Measurements from ENCODE around the gene HS3ST3A1.
"Not testable (repeated sequence)": the region's sequence is repeated elsewhere in the genome, so short reads cannot be mapped to it uniquely, and the experiment has no call there.

HS3ST3A1 gene

DNA sequence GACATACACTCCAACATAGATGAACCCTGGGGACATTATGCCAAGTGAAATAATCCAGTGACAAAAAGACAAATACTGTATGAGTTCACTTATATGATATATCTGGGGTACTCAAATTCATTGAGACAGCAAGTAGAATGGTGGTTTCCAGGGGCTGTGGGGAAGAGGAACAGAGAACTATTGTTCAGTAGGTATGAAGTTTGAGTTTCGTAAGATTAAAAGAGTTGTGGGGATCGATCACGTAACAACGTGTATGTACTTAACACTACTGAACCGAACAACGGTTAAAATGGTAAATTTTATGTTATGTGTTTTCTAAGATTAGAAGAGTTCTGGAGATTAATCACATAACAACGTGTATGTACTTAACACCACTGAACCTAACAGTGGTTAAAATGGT is 100.8 kb downstream of the HS3ST3A1 start:
- Mint-ChIP-seq H3K27me3 (peaks cover 9 to 12% of the 10 kb centered on the region in 2 donors), H3K4me1 (ENCODE audit: low read depth in 2 of 2) (no peaks in the 10 kb centered on the region), H3K4me3 (no peak overlapping the region), H3K9me3 (no peaks in the 10 kb centered on the region), H3K36me3 (ENCODE audit: insufficient read depth) (no peaks in the 10 kb centered on the region), H3K27ac (no peak overlapping the region)
- no peak for ATAC-seq (replicated peaks)
- DNase-seq = no peak

- DNase-seq (no peak), ATAC-seq (replicated peaks) (no peak)
- Mint-ChIP-seq H3K4me1 (ENCODE audit: low read depth in 2 of 2) (no peaks in the 10 kb centered on the region), H3K9me3 (no peaks in the 10 kb centered on the region), H3K4me3 (no peak overlapping the region), H3K36me3 (ENCODE audit: insufficient read depth) (no peaks in the 10 kb centered on the region), H3K27ac (no peak overlapping the region), H3K27me3 (peaks cover 9 to 16% of the 10 kb centered on the region in 2 donors)
Measured at GRCh38 chr17:13498184-13498583, 103.5 kb downstream of the HS3ST3A1 start.

- not testable (repeated sequence) for H3K36me3 Mint-ChIP-seq (ENCODE audit: insufficient read depth); ATAC-seq (replicated peaks); H3K4me3 Mint-ChIP-seq; H3K9me3 Mint-ChIP-seq; DNase-seq; H3K27ac Mint-ChIP-seq; H3K4me1 Mint-ChIP-seq (ENCODE audit: low read depth in 2 of 2)
- H3K27me3 Mint-ChIP-seq = peaks cover under 1 to 16% of the 10 kb centered on the region in 2 donors
Measured at GRCh38 chr17:13496553-13497056, 105.1 kb downstream of the HS3ST3A1 start.

DNA sequence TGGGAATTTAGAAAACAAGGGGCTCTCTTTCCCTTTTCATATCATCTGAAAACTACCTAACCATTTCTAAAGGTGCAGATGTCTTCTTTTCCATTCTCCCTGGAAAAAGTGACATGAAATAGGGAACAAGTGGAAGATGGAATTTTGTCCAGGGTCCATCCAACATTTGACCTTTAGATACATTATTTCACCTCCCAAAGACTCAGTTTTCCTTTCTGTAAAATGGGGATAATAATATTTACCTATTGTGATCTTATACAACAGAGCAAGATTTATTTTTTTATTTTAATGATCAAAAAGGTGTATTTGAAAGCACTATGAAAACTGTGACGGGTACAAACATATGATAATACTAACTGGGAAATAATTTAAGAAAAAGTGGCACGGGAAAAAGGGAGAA is 106.3 kb downstream of the HS3ST3A1 start:
- Mint-ChIP-seq H3K9me3 (no peaks in the 10 kb centered on the region), H3K4me1 (ENCODE audit: low read depth in 2 of 2) (peaks cover 0 to 4% of the 10 kb centered on the region in 2 donors), H3K27ac (no peak overlapping the region), H3K4me3 (no peak overlapping the region), H3K27me3 (peaks cover 8 to 9% of the 10 kb centered on the region in 2 donors), H3K36me3 (ENCODE audit: insufficient read depth) (no peaks in the 10 kb centered on the region)
- no peak for ATAC-seq (replicated peaks)
- no peak for DNase-seq

GRCh38 chr17:13492737-13493122 is 109.0 kb downstream of the HS3ST3A1 start:
- DNase-seq (no peak), ATAC-seq (replicated peaks) (no peak)
- peaks cover 9 to 21% of the 10 kb centered on the region in 2 donors for H3K27me3 Mint-ChIP-seq
- H3K36me3 Mint-ChIP-seq (ENCODE audit: insufficient read depth) = no peaks in the 10 kb centered on the region
- H3K4me3 Mint-ChIP-seq = no peak overlapping the region
- H3K4me1 Mint-ChIP-seq (ENCODE audit: low read depth in 2 of 2) = peaks cover 0 to 4% of the 10 kb centered on the region in 2 donors
- H3K27ac Mint-ChIP-seq = no peak overlapping the region
- H3K9me3 Mint-ChIP-seq = no peaks in the 10 kb centered on the region

DNA sequence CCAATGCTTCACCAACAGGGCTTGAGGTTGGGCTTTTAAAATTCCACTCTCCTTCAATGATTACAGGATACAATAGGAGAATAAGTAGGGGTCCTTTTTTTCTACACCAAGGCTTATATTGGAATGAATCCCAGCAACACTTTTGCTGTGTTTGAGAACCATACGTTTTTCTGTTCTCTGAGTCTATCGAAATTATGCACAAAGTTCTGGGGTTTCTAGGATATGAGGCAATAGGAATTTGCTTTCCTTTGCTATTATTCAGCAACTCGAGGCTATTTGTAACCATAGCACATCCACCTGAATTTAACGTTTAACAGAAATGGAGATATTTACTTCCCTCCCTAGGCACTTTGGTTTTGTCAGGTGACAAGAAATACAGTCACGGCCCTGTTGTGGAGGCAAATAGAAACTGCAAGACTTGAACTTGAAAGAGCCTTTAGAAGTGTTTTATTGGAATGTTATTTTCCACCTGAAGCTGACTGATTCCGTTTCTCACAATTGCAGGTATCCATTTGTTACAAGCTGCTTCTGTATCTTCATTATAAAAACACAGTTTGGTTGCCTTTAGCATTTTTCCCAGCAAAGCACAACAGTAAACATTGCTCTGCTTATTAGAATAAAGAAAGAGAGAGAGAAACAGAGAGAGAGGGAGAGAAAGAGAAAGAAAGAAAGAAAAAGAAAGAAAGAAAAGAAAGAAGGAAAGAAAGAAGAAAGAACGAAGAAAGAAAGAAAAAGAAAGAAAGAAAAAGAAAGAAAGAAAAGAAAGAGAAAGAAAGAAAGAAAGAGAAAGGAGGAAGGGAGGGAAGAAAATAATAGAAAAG is 109.6 kb downstream of the HS3ST3A1 start:
- Mint-ChIP-seq H3K4me3 (no peak overlapping the region), H3K27me3 (peaks cover 14 to 27% of the 10 kb centered on the region in 2 donors), H3K27ac (no peak overlapping the region), H3K9me3 (no peaks in the 10 kb centered on the region), H3K36me3 (ENCODE audit: insufficient read depth) (no peaks in the 10 kb centered on the region), H3K4me1 (ENCODE audit: low read depth in 2 of 2) (peaks cover 0 to 4% of the 10 kb centered on the region in 2 donors)
- DNase-seq = no peak
- ATAC-seq (replicated peaks) = no peak

DNA sequence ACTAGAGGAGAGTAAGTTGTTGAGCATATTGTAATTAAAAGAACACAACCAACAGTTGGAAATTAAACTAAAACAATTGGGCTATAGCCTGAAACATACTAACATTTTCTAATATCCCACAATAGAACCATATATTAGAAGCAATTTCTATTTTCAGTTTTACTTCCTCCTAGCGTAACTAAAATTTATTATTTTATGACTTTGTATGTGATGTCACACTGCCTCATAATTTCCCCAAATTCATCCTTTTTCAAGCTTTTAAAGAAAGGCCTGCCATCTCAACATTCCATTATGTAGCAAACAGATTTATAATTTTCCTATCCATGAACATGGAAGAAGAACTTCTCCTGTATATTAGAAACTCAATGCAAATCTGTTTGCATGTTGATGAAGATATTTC is 110.2 kb downstream of the HS3ST3A1 start:
- Mint-ChIP-seq H3K4me3 (no peak overlapping the region), H3K36me3 (ENCODE audit: insufficient read depth) (no peaks in the 10 kb centered on the region), H3K9me3 (no peaks in the 10 kb centered on the region), H3K27me3 (peaks cover 19 to 33% of the 10 kb centered on the region in 2 donors), H3K4me1 (ENCODE audit: low read depth in 2 of 2) (peaks cover 0 to 4% of the 10 kb centered on the region in 2 donors), H3K27ac (no peak overlapping the region)
- DNase-seq (no peak), ATAC-seq (replicated peaks) (no peak)

DNA sequence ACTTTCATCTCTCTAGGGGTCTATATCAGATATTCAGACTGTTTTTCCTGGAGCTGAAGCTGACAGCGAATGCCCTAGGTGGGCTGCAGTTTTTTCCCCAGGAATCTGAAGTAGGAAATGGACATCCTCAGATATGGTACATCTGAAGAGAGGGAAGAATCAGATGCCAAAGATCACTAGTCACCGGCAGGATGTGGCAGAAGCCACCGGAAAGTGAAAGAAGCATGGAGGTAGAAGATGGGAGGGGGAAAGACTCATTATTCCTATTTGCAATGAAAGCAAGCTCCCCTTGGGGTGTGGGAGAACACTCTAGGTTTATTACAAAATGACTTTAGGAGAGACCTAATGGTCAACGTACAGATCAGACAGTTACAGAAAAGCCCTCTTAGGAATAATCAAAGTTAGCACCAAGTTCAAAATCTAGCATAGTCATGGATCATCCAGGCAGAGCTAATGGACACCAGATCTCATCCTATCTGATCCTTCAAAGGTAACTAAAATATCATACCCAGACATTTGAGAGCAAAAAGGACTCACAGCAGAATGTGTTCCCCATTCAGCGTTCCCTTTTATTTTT is 110.7 kb downstream of the HS3ST3A1 start:
- no peak overlapping the region for H3K27ac Mint-ChIP-seq
- no peak for ATAC-seq (replicated peaks)
- peaks cover 0 to 4% of the 10 kb centered on the region in 2 donors for H3K4me1 Mint-ChIP-seq (ENCODE audit: low read depth in 2 of 2)
- no peak overlapping the region for H3K4me3 Mint-ChIP-seq
- DNase-seq = no peak
- no peaks in the 10 kb centered on the region for H3K36me3 Mint-ChIP-seq (ENCODE audit: insufficient read depth)
- no peaks in the 10 kb centered on the region for H3K9me3 Mint-ChIP-seq
- H3K27me3 Mint-ChIP-seq = peaks cover 19 to 35% of the 10 kb centered on the region in 2 donors

- peaks cover 19 to 38% of the 10 kb centered on the region in 2 donors for H3K27me3 Mint-ChIP-seq
- H3K27ac Mint-ChIP-seq = no peak overlapping the region
- ATAC-seq (replicated peaks) (no peak), DNase-seq (no peak)
- H3K36me3 Mint-ChIP-seq (ENCODE audit: insufficient read depth) = no peaks in the 10 kb centered on the region
- peaks cover 0 to 4% of the 10 kb centered on the region in 2 donors for H3K4me1 Mint-ChIP-seq (ENCODE audit: low read depth in 2 of 2)
- no peaks in the 10 kb centered on the region for H3K9me3 Mint-ChIP-seq
- no peak overlapping the region for H3K4me3 Mint-ChIP-seq
Measured at GRCh38 chr17:13490427-13490826, 111.3 kb downstream of the HS3ST3A1 start.

DNA sequence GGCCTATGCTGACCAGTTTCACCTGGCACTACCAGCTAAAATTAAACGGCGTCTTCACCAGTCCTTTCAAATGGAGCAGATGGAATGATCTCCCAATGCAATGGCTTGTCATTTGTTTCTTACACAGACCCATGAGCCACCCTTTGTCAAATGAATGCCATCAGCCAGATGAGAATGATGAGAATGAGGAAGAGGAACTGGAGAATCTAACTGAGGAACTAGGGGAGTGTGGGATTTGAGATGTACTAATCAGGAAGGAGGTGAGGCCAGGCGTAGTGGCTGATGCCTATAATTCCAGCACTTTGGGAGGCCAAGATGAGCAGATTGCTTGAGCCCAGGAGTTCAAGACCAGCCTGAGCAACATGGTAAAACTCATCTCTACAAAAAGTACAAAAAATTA is 116.4 kb downstream of the HS3ST3A1 start:
- peaks cover 15 to 36% of the 10 kb centered on the region in 2 donors for H3K27me3 Mint-ChIP-seq
- ATAC-seq (replicated peaks) (no peak), DNase-seq (no peak)
- no peak overlapping the region for H3K27ac Mint-ChIP-seq
- no peak overlapping the region for H3K4me3 Mint-ChIP-seq
- peaks cover 2% of the 10 kb centered on the region in 2 donors for H3K9me3 Mint-ChIP-seq
- H3K36me3 Mint-ChIP-seq (ENCODE audit: insufficient read depth) = no peaks in the 10 kb centered on the region
- H3K4me1 Mint-ChIP-seq (ENCODE audit: low read depth in 2 of 2) = no peaks in the 10 kb centered on the region

- no peaks in the 10 kb centered on the region for H3K4me1 Mint-ChIP-seq (ENCODE audit: low read depth in 2 of 2)
- DNase-seq (no peak), ATAC-seq (replicated peaks) (no peak)
- H3K36me3 Mint-ChIP-seq (ENCODE audit: insufficient read depth) = no peaks in the 10 kb centered on the region
- peaks cover 10 to 31% of the 10 kb centered on the region in 2 donors for H3K27me3 Mint-ChIP-seq
- no peak overlapping the region for H3K27ac Mint-ChIP-seq
- peaks cover 2 to 8% of the 10 kb centered on the region in 2 donors for H3K9me3 Mint-ChIP-seq
- H3K4me3 Mint-ChIP-seq = no peak overlapping the region
Measured at GRCh38 chr17:13484020-13484419, 117.7 kb downstream of the HS3ST3A1 start.

- Mint-ChIP-seq H3K9me3 (peaks cover 5 to 8% of the 10 kb centered on the region in 2 donors), H3K27me3 (peaks cover 7 to 10% of the 10 kb centered on the region in 2 donors), H3K36me3 (ENCODE audit: insufficient read depth) (no peaks in the 10 kb centered on the region), H3K27ac (no peak overlapping the region), H3K4me3 (no peak overlapping the region), H3K4me1 (ENCODE audit: low read depth in 2 of 2) (no peaks in the 10 kb centered on the region)
- DNase-seq (no peak), ATAC-seq (replicated peaks) (no peak)
Measured at GRCh38 chr17:13480877-13481276, 120.9 kb downstream of the HS3ST3A1 start.

- Mint-ChIP-seq H3K9me3 (peaks cover 5 to 8% of the 10 kb centered on the region in 2 donors), H3K27ac (no peak overlapping the region), H3K36me3 (ENCODE audit: insufficient read depth) (no peaks in the 10 kb centered on the region), H3K27me3 (peaks cover 23% of the 10 kb centered on the region in 2 donors), H3K4me1 (ENCODE audit: low read depth in 2 of 2) (no peaks in the 10 kb centered on the region), H3K4me3 (no peak overlapping the region)
- no peak for DNase-seq
- no peak for ATAC-seq (replicated peaks)
Measured at GRCh38 chr17:13478326-13478830, 123.4 kb downstream of the HS3ST3A1 start.

- H3K27me3 Mint-ChIP-seq = peaks cover 23 to 30% of the 10 kb centered on the region in 2 donors
- no peaks in the 10 kb centered on the region for H3K4me1 Mint-ChIP-seq (ENCODE audit: low read depth in 2 of 2)
- H3K4me3 Mint-ChIP-seq = no peak overlapping the region
- no peak overlapping the region for H3K27ac Mint-ChIP-seq
- H3K36me3 Mint-ChIP-seq (ENCODE audit: insufficient read depth) = no peaks in the 10 kb centered on the region
- peaks cover 5 to 8% of the 10 kb centered on the region in 2 donors for H3K9me3 Mint-ChIP-seq
- DNase-seq (no peak), ATAC-seq (replicated peaks) (no peak)
Measured at GRCh38 chr17:13477180-13477611, 124.5 kb downstream of the HS3ST3A1 start.
